GM21526 (cell line): Measurements from ENCODE around the gene MTUS2.

Source experiments
- ATAC-seq: cut with Tn5 transposase; IDR thresholded peaks from one replicate; pipeline ENCODE4 v1.9.1; 2021; ENCODE audit warnings: moderate library complexity; ENCODE audit not compliant: unreplicated experiment, low FRiP score

Gene MTUS2

GRCh38 chr13:29530901-29531300 lies 710.8 kb downstream of the MTUS2 start:
- no peak for ATAC-seq

GRCh38 chr13:29532116-29532515 lies 712.0 kb downstream of the MTUS2 start:
- ATAC-seq = no peak

- ATAC-seq = no peak
Measured at GRCh38 chr13:29532821-29533220, 712.7 kb downstream of the MTUS2 start.

GRCh38 chr13:29534083-29534482 lies 713.9 kb downstream of the MTUS2 start:
- no peak for ATAC-seq

GRCh38 chr13:29535663-29536655 lies 715.8 kb downstream of the MTUS2 start:
- no peak for ATAC-seq

- no peak for ATAC-seq
Measured at GRCh38 chr13:29536853-29537252, 716.7 kb downstream of the MTUS2 start.

GRCh38 chr13:29537736-29538651 lies 717.9 kb downstream of the MTUS2 start:
- ATAC-seq = no peak

GRCh38 chr13:29538652-29539040 lies 718.5 kb downstream of the MTUS2 start:
- no peak for ATAC-seq

- ATAC-seq = no peak
Measured at GRCh38 chr13:29539856-29540255, 719.7 kb downstream of the MTUS2 start.

GRCh38 chr13:29540334-29540733 lies 720.2 kb downstream of the MTUS2 start:
- ATAC-seq = no peak

- ATAC-seq = no peak
Measured at GRCh38 chr13:29540799-29541198, 720.7 kb downstream of the MTUS2 start.

GRCh38 chr13:29541400-29541799 lies 721.3 kb downstream of the MTUS2 start:
- ATAC-seq = no peak

- ATAC-seq = no peak
Measured at GRCh38 chr13:29542381-29542780, 722.2 kb downstream of the MTUS2 start.

- ATAC-seq = peak; percentile 97
Measured at GRCh38 chr13:29543230-29544215, 723.4 kb downstream of the MTUS2 start.

GRCh38 chr13:29545988-29546387 lies 725.8 kb downstream of the MTUS2 start:
- no peak for ATAC-seq

GRCh38 chr13:29546662-29547061 lies 726.5 kb downstream of the MTUS2 start:
- ATAC-seq = no peak

GRCh38 chr13:29547153-29547552 lies 727.0 kb downstream of the MTUS2 start:
- ATAC-seq = no peak

GRCh38 chr13:29548722-29549121 lies 728.6 kb downstream of the MTUS2 start:
- no peak for ATAC-seq

GRCh38 chr13:29550430-29550988 lies 730.4 kb downstream of the MTUS2 start:
- ATAC-seq = no peak

GRCh38 chr13:29551214-29551613 lies 731.1 kb downstream of the MTUS2 start:
- no peak for ATAC-seq
